ENCODE results near the gene DNAH17. TPM values are rescaled to one million over a fixed set of nuclear protein-coding genes. Genes with fewer than 3 reads are reported as not detected.

DNAH17 gene
- total and polyA plus RNA-seq, 3 experiments from 2014 or later: 0.20 TPM; not detected in 2

GRCh38 chr17:78608804-78609186 is 31.6 kb upstream of the DNAH17 start:
- ChIA-PET CTCF (no interaction called here), POLR2A (no interaction called here)
- H3K9me3 ChIP-seq (ENCODE audit: low read length): no peaks in the 10 kb centered on the region
- H3K27ac Mint-ChIP-seq: no peak overlapping the region
- no peaks in the 10 kb centered on the region for H3K9me3 Mint-ChIP-seq
- no peak overlapping the region for H3K4me3 Mint-ChIP-seq
- no peak for DNase-seq
- H3K36me3 ChIP-seq (ENCODE audit: insufficient read depth, low read length): no peaks in the 10 kb centered on the region
- H3K27me3 Mint-ChIP-seq: peaks cover 3 to 22% of the 10 kb centered on the region in 2 donors
- H3K4me1 ChIP-seq (ENCODE audit: insufficient read depth, low read length): no peaks in the 10 kb centered on the region
- H3K27ac ChIP-seq (ENCODE audit: low read depth, low read length): no peak overlapping the region
- H3K27me3 ChIP-seq (ENCODE audit: insufficient read depth, low read length, poor library complexity, severe bottlenecking): no peaks in the 10 kb centered on the region
- H3K4me3 ChIP-seq (ENCODE audit: low read length): no peak overlapping the region
- no peaks in the 10 kb centered on the region for H3K4me1 Mint-ChIP-seq
- no peaks in the 10 kb centered on the region for H3K36me3 Mint-ChIP-seq

- H3K9me3 ChIP-seq (ENCODE audit: low read length): no peaks in the 10 kb centered on the region
- peaks cover 3 to 22% of the 10 kb centered on the region in 2 donors for H3K27me3 Mint-ChIP-seq
- H3K36me3 Mint-ChIP-seq: no peaks in the 10 kb centered on the region
- H3K27me3 ChIP-seq (ENCODE audit: insufficient read depth, low read length, poor library complexity, severe bottlenecking): no peaks in the 10 kb centered on the region
- no peaks in the 10 kb centered on the region for H3K4me1 Mint-ChIP-seq
- POLR2A ChIA-PET: no interaction called here
- no peak overlapping the region for H3K4me3 ChIP-seq (ENCODE audit: low read length)
- no peaks in the 10 kb centered on the region for H3K36me3 ChIP-seq (ENCODE audit: insufficient read depth, low read length)
- H3K9me3 Mint-ChIP-seq: no peaks in the 10 kb centered on the region
- H3K4me1 ChIP-seq (ENCODE audit: insufficient read depth, low read length): no peaks in the 10 kb centered on the region
- CTCF ChIA-PET: no interaction called here
- no peak overlapping the region for H3K4me3 Mint-ChIP-seq
- H3K27ac ChIP-seq (ENCODE audit: low read depth, low read length): no peak overlapping the region
- H3K27ac Mint-ChIP-seq: no peak overlapping the region
- no peak for DNase-seq
Observed at GRCh38 chr17:78608122-78608803, 31.1 kb upstream of the DNAH17 start.

GRCh38 chr17:78607038-78607437 is 29.8 kb upstream of the DNAH17 start:
- DNase-seq: no peak
- H3K36me3 ChIP-seq (ENCODE audit: insufficient read depth, low read length): no peaks in the 10 kb centered on the region
- H3K27ac ChIP-seq (ENCODE audit: low read depth, low read length): no peak overlapping the region
- CTCF ChIA-PET: no interaction called here
- POLR2A ChIA-PET: no interaction called here
- H3K9me3 Mint-ChIP-seq: no peaks in the 10 kb centered on the region
- H3K4me3 Mint-ChIP-seq: no peak overlapping the region
- no peaks in the 10 kb centered on the region for H3K4me1 Mint-ChIP-seq
- peaks cover 3 to 22% of the 10 kb centered on the region in 2 donors for H3K27me3 Mint-ChIP-seq
- no peaks in the 10 kb centered on the region for H3K4me1 ChIP-seq (ENCODE audit: insufficient read depth, low read length)
- no peak overlapping the region for H3K4me3 ChIP-seq (ENCODE audit: low read length)
- no peaks in the 10 kb centered on the region for H3K9me3 ChIP-seq (ENCODE audit: low read length)
- no peaks in the 10 kb centered on the region for H3K27me3 ChIP-seq (ENCODE audit: insufficient read depth, low read length, poor library complexity, severe bottlenecking)
- H3K36me3 Mint-ChIP-seq: no peaks in the 10 kb centered on the region
- peak overlapping the region in 1 of 8 donors; percentile 55 for H3K27ac Mint-ChIP-seq

- DNase-seq: no peak
- no peaks in the 10 kb centered on the region for H3K4me1 Mint-ChIP-seq
- POLR2A ChIA-PET: no interaction called here
- no peaks in the 10 kb centered on the region for H3K36me3 ChIP-seq (ENCODE audit: insufficient read depth, low read length)
- no peak overlapping the region for H3K4me3 ChIP-seq (ENCODE audit: low read length)
- no peaks in the 10 kb centered on the region for H3K9me3 Mint-ChIP-seq
- no peak overlapping the region for H3K4me3 Mint-ChIP-seq
- H3K36me3 Mint-ChIP-seq: no peaks in the 10 kb centered on the region
- no peak overlapping the region for H3K27ac Mint-ChIP-seq
- H3K4me1 ChIP-seq (ENCODE audit: insufficient read depth, low read length): no peaks in the 10 kb centered on the region
- no peak overlapping the region for H3K27ac ChIP-seq (ENCODE audit: low read depth, low read length)
- H3K9me3 ChIP-seq (ENCODE audit: low read length): no peaks in the 10 kb centered on the region
- CTCF ChIA-PET: interaction anchor here (1.1 kb wide), 1 partner anchor 20 kb away, joined by 3 read pairs; no protein-coding TSS in a partner anchor
- H3K27me3 ChIP-seq (ENCODE audit: insufficient read depth, low read length, poor library complexity, severe bottlenecking): no peaks in the 10 kb centered on the region
- H3K27me3 Mint-ChIP-seq: peaks cover 3 to 14% of the 10 kb centered on the region in 2 donors
Observed at GRCh38 chr17:78605886-78606285, 28.7 kb upstream of the DNAH17 start.

- Histone ChIP-seq H3K36me3 (ENCODE audit: insufficient read depth, low read length) (no peaks in the 10 kb centered on the region), H3K9me3 (ENCODE audit: low read length) (no peaks in the 10 kb centered on the region), H3K27ac (ENCODE audit: low read depth, low read length) (no peak overlapping the region), H3K4me1 (ENCODE audit: insufficient read depth, low read length) (no peaks in the 10 kb centered on the region), H3K27me3 (ENCODE audit: insufficient read depth, low read length, poor library complexity, severe bottlenecking) (no peaks in the 10 kb centered on the region), H3K4me3 (ENCODE audit: low read length) (no peak overlapping the region)
- Mint-ChIP-seq H3K4me3 (no peak overlapping the region), H3K27me3 (peaks cover 6 to 16% of the 10 kb centered on the region in 2 donors), H3K4me1 (no peaks in the 10 kb centered on the region), H3K27ac (no peak overlapping the region), H3K36me3 (no peaks in the 10 kb centered on the region), H3K9me3 (no peaks in the 10 kb centered on the region)
- DNase-seq: no peak
- ChIA-PET CTCF (interaction anchor here (1.1 kb wide), 1 partner anchor 19 kb away, joined by 3 read pairs; no protein-coding TSS in a partner anchor), POLR2A (no interaction called here)
Observed at GRCh38 chr17:78605429-78605828, 28.2 kb upstream of the DNAH17 start.

GRCh38 chr17:78602246-78602645 is 25.1 kb upstream of the DNAH17 start:
- no peaks in the 10 kb centered on the region for H3K9me3 ChIP-seq (ENCODE audit: low read length)
- no peak overlapping the region for H3K27ac Mint-ChIP-seq
- peaks cover 12 to 31% of the 10 kb centered on the region in 2 donors for H3K27me3 Mint-ChIP-seq
- H3K27ac ChIP-seq (ENCODE audit: low read depth, low read length): no peak overlapping the region
- DNase-seq: no peak
- H3K4me1 ChIP-seq (ENCODE audit: insufficient read depth, low read length): no peaks in the 10 kb centered on the region
- H3K36me3 ChIP-seq (ENCODE audit: insufficient read depth, low read length): no peaks in the 10 kb centered on the region
- no peaks in the 10 kb centered on the region for H3K4me1 Mint-ChIP-seq
- H3K36me3 Mint-ChIP-seq: no peaks in the 10 kb centered on the region
- no peak overlapping the region for H3K4me3 Mint-ChIP-seq
- POLR2A ChIA-PET: no interaction called here
- no peaks in the 10 kb centered on the region for H3K27me3 ChIP-seq (ENCODE audit: insufficient read depth, low read length, poor library complexity, severe bottlenecking)
- CTCF ChIA-PET: no interaction called here
- H3K9me3 Mint-ChIP-seq: no peaks in the 10 kb centered on the region
- H3K4me3 ChIP-seq (ENCODE audit: low read length): no peak overlapping the region

- no peaks in the 10 kb centered on the region for H3K4me1 Mint-ChIP-seq
- POLR2A ChIA-PET: no interaction called here
- Histone ChIP-seq H3K4me1 (ENCODE audit: insufficient read depth, low read length) (no peaks in the 10 kb centered on the region), H3K36me3 (ENCODE audit: insufficient read depth, low read length) (no peaks in the 10 kb centered on the region), H3K27me3 (ENCODE audit: insufficient read depth, low read length, poor library complexity, severe bottlenecking) (no peaks in the 10 kb centered on the region), H3K9me3 (ENCODE audit: low read length) (no peaks in the 10 kb centered on the region), H3K4me3 (ENCODE audit: low read length) (no peak overlapping the region), H3K27ac (ENCODE audit: low read depth, low read length) (no peak overlapping the region)
- peaks cover 13 to 30% of the 10 kb centered on the region in 2 donors for H3K27me3 Mint-ChIP-seq
- H3K9me3 Mint-ChIP-seq: no peaks in the 10 kb centered on the region
- DNase-seq: no peak
- CTCF ChIA-PET: no interaction called here
- no peak overlapping the region for H3K27ac Mint-ChIP-seq
- no peaks in the 10 kb centered on the region for H3K36me3 Mint-ChIP-seq
- no peak overlapping the region for H3K4me3 Mint-ChIP-seq
Observed at GRCh38 chr17:78601577-78602190, 24.5 kb upstream of the DNAH17 start.

- Mint-ChIP-seq H3K36me3 (no peaks in the 10 kb centered on the region), H3K27ac (no peak overlapping the region), H3K4me1 (no peaks in the 10 kb centered on the region), H3K4me3 (no peak overlapping the region), H3K27me3 (peaks cover 11 to 42% of the 10 kb centered on the region in 2 donors), H3K9me3 (no peaks in the 10 kb centered on the region)
- H3K27ac ChIP-seq (ENCODE audit: low read depth, low read length): no peak overlapping the region
- no peaks in the 10 kb centered on the region for H3K9me3 ChIP-seq (ENCODE audit: low read length)
- POLR2A ChIA-PET: no interaction called here
- no peak overlapping the region for H3K4me3 ChIP-seq (ENCODE audit: low read length)
- no peaks in the 10 kb centered on the region for H3K4me1 ChIP-seq (ENCODE audit: insufficient read depth, low read length)
- CTCF ChIA-PET: no interaction called here
- H3K27me3 ChIP-seq (ENCODE audit: insufficient read depth, low read length, poor library complexity, severe bottlenecking): no peaks in the 10 kb centered on the region
- H3K36me3 ChIP-seq (ENCODE audit: insufficient read depth, low read length): no peaks in the 10 kb centered on the region
- no peak for DNase-seq
Observed at GRCh38 chr17:78600181-78600721, 23.1 kb upstream of the DNAH17 start.
